Esophagus squamous epithelium (tissue), 4 donors: ENCODE data around the gene BACH2.

Experiments
- POLR2A ChIP-seq, 4 donors: fragments of 450-650 bp; IDR thresholded peaks; one replicate each; pipeline ENCODE4 v1.6.1; 2017; ENCODE audit warnings: antibody characterized with exemption in 4 of 4, mild to moderate bottlenecking in 4 of 4, moderate library complexity in 3 of 4
- TF ChIP-seq, protein P1 (sequence below), 6 experiments: fragments of 450-650 bp in 4 of 6; fragments of 200-600 bp in 2 of 6; sonication (generic) in 2 of 6; IDR thresholded peaks; one replicate each; pipeline ENCODE4 v1.5.1; 2016 to 2019; ENCODE audit warnings: antibody characterized with exemption in 6 of 6, mild to moderate bottlenecking in 4 of 6, moderate library complexity in 4 of 6

DNA sequence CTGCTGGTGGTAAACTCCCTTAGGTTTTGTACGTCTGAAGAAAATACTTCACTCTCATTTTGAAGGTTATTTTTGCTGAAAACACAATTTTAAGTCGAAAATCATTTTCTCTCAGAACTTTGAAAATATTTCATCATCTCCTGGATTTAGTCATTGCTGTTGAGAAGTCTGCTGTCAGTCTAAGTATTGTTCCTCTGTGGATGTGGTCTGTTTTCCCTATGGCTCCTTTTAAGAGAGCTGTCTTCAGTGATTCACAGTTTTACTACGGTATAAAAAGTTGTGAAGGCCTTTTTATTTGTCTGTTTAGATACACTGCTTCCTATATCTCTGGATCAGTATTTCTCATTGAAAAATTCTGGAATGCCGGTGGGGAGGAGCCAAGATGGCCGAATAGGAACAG, 243.0 kb downstream of the BACH2 start:
- TF ChIP-seq POLR2A (IDR thresholded peaks at IDR 0.05) = no peak
- TF ChIP-seq, protein P1, sequence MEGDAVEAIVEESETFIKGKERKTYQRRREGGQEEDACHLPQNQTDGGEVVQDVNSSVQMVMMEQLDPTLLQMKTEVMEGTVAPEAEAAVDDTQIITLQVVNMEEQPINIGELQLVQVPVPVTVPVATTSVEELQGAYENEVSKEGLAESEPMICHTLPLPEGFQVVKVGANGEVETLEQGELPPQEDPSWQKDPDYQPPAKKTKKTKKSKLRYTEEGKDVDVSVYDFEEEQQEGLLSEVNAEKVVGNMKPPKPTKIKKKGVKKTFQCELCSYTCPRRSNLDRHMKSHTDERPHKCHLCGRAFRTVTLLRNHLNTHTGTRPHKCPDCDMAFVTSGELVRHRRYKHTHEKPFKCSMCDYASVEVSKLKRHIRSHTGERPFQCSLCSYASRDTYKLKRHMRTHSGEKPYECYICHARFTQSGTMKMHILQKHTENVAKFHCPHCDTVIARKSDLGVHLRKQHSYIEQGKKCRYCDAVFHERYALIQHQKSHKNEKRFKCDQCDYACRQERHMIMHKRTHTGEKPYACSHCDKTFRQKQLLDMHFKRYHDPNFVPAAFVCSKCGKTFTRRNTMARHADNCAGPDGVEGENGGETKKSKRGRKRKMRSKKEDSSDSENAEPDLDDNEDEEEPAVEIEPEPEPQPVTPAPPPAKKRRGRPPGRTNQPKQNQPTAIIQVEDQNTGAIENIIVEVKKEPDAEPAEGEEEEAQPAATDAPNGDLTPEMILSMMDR (IDR thresholded peaks at IDR 0.05) = no peak
